Measurements from ENCODE around the gene IL16. TPM values are rescaled to one million over a fixed set of nuclear protein-coding genes. Genes with fewer than 3 reads are reported as not detected.

IL16 gene
- total RNA-seq, 1 donor from 2014 or later, result 29.6 TPM

- Mint-ChIP-seq H3K27me3 (ENCODE audit: unreplicated experiment) (peaks cover 2% of the 10 kb centered on the region), H3K4me1 (ENCODE audit: unreplicated experiment) (peaks cover 47% of the 10 kb centered on the region), H3K4me3 (ENCODE audit: unreplicated experiment) (no peak overlapping the region), H3K9me3 (ENCODE audit: unreplicated experiment) (no peaks in the 10 kb centered on the region), H3K27ac (ENCODE audit: unreplicated experiment) (no peak overlapping the region), H3K36me3 (ENCODE audit: low read depth, unreplicated experiment) (no peaks in the 10 kb centered on the region)
- no peak for TF ChIP-seq CTCF (IDR thresholded peaks at IDR 0.05; ENCODE audit: unreplicated experiment)
- DNase-seq (ENCODE audit: low spot score), result no peak
Observed at GRCh38 chr15:81261172-81261811, 64.6 kb downstream of the IL16 start.

DNA sequence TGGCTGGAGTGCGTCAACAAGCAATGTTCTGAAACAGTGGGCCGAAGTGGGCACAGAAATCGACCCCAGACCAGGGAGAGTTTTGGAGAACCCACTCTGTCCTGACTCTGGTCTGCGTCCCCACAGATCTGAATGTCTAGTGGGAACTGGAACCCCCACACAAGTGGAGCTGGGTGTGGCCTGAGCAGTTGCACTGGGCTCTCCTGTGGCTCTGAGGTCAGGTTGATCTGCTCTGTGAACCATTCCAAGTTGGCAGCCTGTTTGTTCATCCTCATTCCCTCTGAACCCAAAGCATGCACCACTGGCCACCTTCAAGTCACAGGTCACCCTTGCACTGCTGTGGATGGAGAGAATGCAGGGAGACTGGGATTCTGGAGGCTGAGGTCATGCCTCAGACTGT is 66.8 kb downstream of the IL16 start:
- Mint-ChIP-seq H3K4me3 (ENCODE audit: unreplicated experiment) (no peak overlapping the region), H3K36me3 (ENCODE audit: low read depth, unreplicated experiment) (no peaks in the 10 kb centered on the region), H3K9me3 (ENCODE audit: unreplicated experiment) (no peaks in the 10 kb centered on the region), H3K27ac (ENCODE audit: unreplicated experiment) (no peak overlapping the region), H3K27me3 (ENCODE audit: unreplicated experiment) (peaks cover 2% of the 10 kb centered on the region), H3K4me1 (ENCODE audit: unreplicated experiment) (peaks cover 61% of the 10 kb centered on the region)
- TF ChIP-seq CTCF (IDR thresholded peaks at IDR 0.05; ENCODE audit: unreplicated experiment), result no peak
- no peak for DNase-seq (ENCODE audit: low spot score)

- Mint-ChIP-seq H3K27ac (ENCODE audit: unreplicated experiment) (peak overlapping the region; percentile 72), H3K4me1 (ENCODE audit: unreplicated experiment) (peaks cover 62% of the 10 kb centered on the region), H3K4me3 (ENCODE audit: unreplicated experiment) (peak overlapping the region; percentile 12), H3K9me3 (ENCODE audit: unreplicated experiment) (no peaks in the 10 kb centered on the region), H3K36me3 (ENCODE audit: low read depth, unreplicated experiment) (no peaks in the 10 kb centered on the region), H3K27me3 (ENCODE audit: unreplicated experiment) (peaks cover 2% of the 10 kb centered on the region)
- TF ChIP-seq CTCF (IDR thresholded peaks at IDR 0.05; ENCODE audit: unreplicated experiment), result no peak
- DNase-seq (ENCODE audit: low spot score), result no peak
Observed at GRCh38 chr15:81264072-81264857, 67.6 kb downstream of the IL16 start.

GRCh38 chr15:81265256-81265943 is 68.7 kb downstream of the IL16 start:
- H3K4me3 Mint-ChIP-seq (ENCODE audit: unreplicated experiment), result peak overlapping the region; percentile 52
- H3K36me3 Mint-ChIP-seq (ENCODE audit: low read depth, unreplicated experiment), result no peaks in the 10 kb centered on the region
- H3K9me3 Mint-ChIP-seq (ENCODE audit: unreplicated experiment), result no peaks in the 10 kb centered on the region
- peak; percentile 12 for DNase-seq (ENCODE audit: low spot score)
- H3K4me1 Mint-ChIP-seq (ENCODE audit: unreplicated experiment), result peaks cover 53% of the 10 kb centered on the region
- no peak for TF ChIP-seq CTCF (IDR thresholded peaks at IDR 0.05; ENCODE audit: unreplicated experiment)
- peaks cover 2% of the 10 kb centered on the region for H3K27me3 Mint-ChIP-seq (ENCODE audit: unreplicated experiment)
- peak overlapping the region; percentile 78 for H3K27ac Mint-ChIP-seq (ENCODE audit: unreplicated experiment)

Data from endothelial cell (in vitro differentiated cells).